Motor neuron (in vitro differentiated cells): ENCODE results near the gene HAUS1. TPM values are rescaled to one million over a fixed set of nuclear protein-coding genes. Genes with fewer than 3 reads are reported as not detected.
"Not testable (repeated sequence)": the region's sequence is repeated elsewhere in the genome, so short reads cannot be mapped to it uniquely, and the experiment has no call there.

Experiments used
- ATAC-seq, 8 experiments: fragments of 200-7000 bp; cut with Tn5 transposase; replicated peaks in 6 of 8; 2 replicates each; pipeline ENCODE4 v1.8.0; 2021; ENCODE audit warnings: mild to moderate bottlenecking in 8 of 8, moderate library complexity in 8 of 8
- H3K27ac ChIP-seq, 2 donors: fragments of 250-450 bp; sonication (Bioruptor Pico); 2 replicates each; pipeline ENCODE4 v1.9.0; 2021; ENCODE audit warnings: antibody characterized with exemption in 2 of 2, mild to moderate bottlenecking in 2 of 2, moderate library complexity in 1 of 2
- H3K4me1 ChIP-seq, 2 donors: fragments of 250-450 bp; sonication (Bioruptor Pico); replicated peaks in 1 of 2; 2 replicates each; pipeline ENCODE4 v1.6.1; 2021; ENCODE audit warnings: antibody characterized with exemption in 2 of 2, mild to moderate bottlenecking in 2 of 2, moderate library complexity in 1 of 2
- H3K4me3 ChIP-seq, 5 donors: fragments of 250-450 bp; sonication (Bioruptor Pico); 2 replicates each; pipeline ENCODE4 v1.9.0; 2021; ENCODE audit warnings: antibody characterized with exemption in 5 of 5, mild to moderate bottlenecking in 5 of 5, moderate library complexity in 4 of 5
- WGBS, 10 experiments: fragments of 450-650 bp; shearing (Covaris generic); methylation state at CpG; one replicate each; pipeline ENCODE4 v1.0.0; 2022; 5-methylcytosine and 5-hydroxymethylcytosine counted together
- in situ Hi-C, 9 experiments: fragments of 400-800 bp; cut with MboI; loops; one replicate each; pipeline ENCODE4 v1.15.0; 2021; ENCODE audit warnings: low sequenced_read_pairs in 9 of 9, low pct_unique_long_range_greater_than_20kb in 2 of 9; ENCODE audit not compliant: unreplicated experiment in 9 of 9
- total RNA-seq, 8 experiments: library from RNA; unstranded; fragments of 300-600 nt; gene quantifications; 2 replicates each; pipeline versions ENCODE4 v1.2.3 to v1.2.4, GENCODE V29; 2022

Gene HAUS1
- total RNA-seq, 8 experiments from 2014 or later, result 18.5 to 88.1 (median 40.0) TPM

GRCh38 chr18:46070815-46071652, 33.2 kb upstream of the HAUS1 start:
- peak overlapping the region; percentile 63 to 81 (median 73) for H3K4me3 ChIP-seq
- 40 to 100% (median 87%) methylated on average over 1 to 3 of the region's 13 CpGs; no CpG with 5 or more reads in 5 of the 10 experiments for WGBS, 10 experiments
- H3K4me1 ChIP-seq, result no peaks in the 10 kb centered on the region
- peak in 4 of 8 experiments; percentile 2 to 8 (median 4) for ATAC-seq
- H3K27ac ChIP-seq, result no peak overlapping the region
- in situ Hi-C loops, result loop anchor here in 2 of 9 experiments (25.0 kb wide), 1 partner anchor 409 kb away; no protein-coding TSS in a partner anchor

- 2 to 3% methylated on average over 8 to 11 of the region's 75 CpGs; no CpG with 5 or more reads in 8 of the 10 experiments for WGBS, 10 experiments
- ATAC-seq, result peak; percentile 82 to 92 (median 89)
- Histone ChIP-seq H3K4me1 (no peaks in the 10 kb centered on the region), H3K4me3 (peak within 1 kb of the TSS; percentile 63 to 81 (median 73)), H3K27ac (no peak within 1 kb of the TSS)
- in situ Hi-C loops, result loop anchor here in 2 of 9 experiments (25.0 kb wide), 1 partner anchor 410 kb away; no protein-coding TSS in a partner anchor
These were observed 32.4 kb upstream of the HAUS1 start, which contains the start of gene PSTPIP2 for GRCh38 chr18:46071653-46072375. TSS of gene PSTPIP2 (minus strand) at chr18:46072260. CDS start at chr18:46072188, 72 bp downstream.

GRCh38 chr18:46072376-46072867, 31.8 kb upstream of the HAUS1 start:
- 0 to 62% (median 20%) methylated on average over 1 to 13 of the region's 25 CpGs; no CpG with 5 or more reads in 4 of the 10 experiments for WGBS, 10 experiments
- peak in 7 of 8 experiments; percentile 3 to 19 (median 10) for ATAC-seq
- in situ Hi-C loops, result loop anchor here in 2 of 9 experiments (25.0 kb wide), 1 partner anchor 410 kb away; no protein-coding TSS in a partner anchor
- H3K27ac ChIP-seq, result no peak overlapping the region
- H3K4me1 ChIP-seq, result no peaks in the 10 kb centered on the region
- peak overlapping the region; percentile 63 to 81 (median 73) for H3K4me3 ChIP-seq

GRCh38 chr18:46072959-46073358, 31.2 kb upstream of the HAUS1 start:
- H3K4me1 ChIP-seq, result no peaks in the 10 kb centered on the region
- in situ Hi-C loops, result loop anchor here in 2 of 9 experiments (25.0 kb wide), 1 partner anchor 411 kb away; no protein-coding TSS in a partner anchor
- ATAC-seq, result no peak
- no peak overlapping the region for H3K4me3 ChIP-seq
- no peak overlapping the region for H3K27ac ChIP-seq
- 83 to 100% (median 94%) methylated on average over 2 to 3 of the region's 3 CpGs; no CpG with 5 or more reads in 5 of the 10 experiments for WGBS, 10 experiments

GRCh38 chr18:46073474-46074331, 30.5 kb upstream of the HAUS1 start:
- no peak overlapping the region for H3K4me3 ChIP-seq
- ATAC-seq, result peak; percentile 8 to 52 (median 40)
- no peak overlapping the region for H3K27ac ChIP-seq
- H3K4me1 ChIP-seq, result no peaks in the 10 kb centered on the region
- 10 to 67% (median 27%) methylated on average over 2 to 9 of the region's 9 CpGs for WGBS, 10 experiments
- in situ Hi-C loops, result loop anchor here in 2 of 9 experiments (25.0 kb wide), 1 partner anchor 411 kb away; no protein-coding TSS in a partner anchor

GRCh38 chr18:46079336-46079735, 24.8 kb upstream of the HAUS1 start:
- no peak for ATAC-seq
- in situ Hi-C loops, result no loop called here
- H3K4me1 ChIP-seq, result no peaks in the 10 kb centered on the region
- no peak overlapping the region for H3K4me3 ChIP-seq
- no peak overlapping the region for H3K27ac ChIP-seq

- Histone ChIP-seq H3K4me3 (no peak overlapping the region), H3K27ac (no peak overlapping the region), H3K4me1 (no peaks in the 10 kb centered on the region)
- in situ Hi-C loops, result no loop called here
- ATAC-seq, result no peak
- 86 to 100% (median 100%) methylated on average over 1 of the region's 1 CpG; no CpG with 5 or more reads in 1 of the 10 experiments for WGBS, 10 experiments
These were observed 24.0 kb upstream of the HAUS1 start for GRCh38 chr18:46080156-46080555.

- in situ Hi-C loops, result no loop called here
- H3K27ac ChIP-seq, result no peak overlapping the region
- 76 to 100% (median 94%) methylated on average over 1 to 2 of the region's 2 CpGs; no CpG with 5 or more reads in 1 of the 10 experiments for WGBS, 10 experiments
- no peaks in the 10 kb centered on the region for H3K4me1 ChIP-seq
- no peak overlapping the region for H3K4me3 ChIP-seq
- no peak for ATAC-seq
These were observed 19.8 kb upstream of the HAUS1 start for GRCh38 chr18:46084431-46084830.

- H3K27ac ChIP-seq, H3K4me3 ChIP-seq, in situ Hi-C loops, H3K4me1 ChIP-seq, ATAC-seq: not testable (repeated sequence)
- 86 to 97% (median 90%) methylated on average over 1 to 8 of the region's 8 CpGs; no CpG with 5 or more reads in 3 of the 10 experiments for WGBS, 10 experiments
These were observed 15.7 kb upstream of the HAUS1 start for GRCh38 chr18:46088501-46088900.

GRCh38 chr18:46095532-46095931, 8.7 kb upstream of the HAUS1 start:
- no peak overlapping the region for H3K27ac ChIP-seq
- ATAC-seq, result no peak
- in situ Hi-C loops, result no loop called here
- 93 to 100% (median 100%) methylated on average over 1 to 7 of the region's 10 CpGs; no CpG with 5 or more reads in 3 of the 10 experiments for WGBS, 10 experiments
- peaks cover 12% of the 10 kb centered on the region in 2 donors for H3K4me1 ChIP-seq
- no peak overlapping the region for H3K4me3 ChIP-seq

- in situ Hi-C loops, result no loop called here
- Histone ChIP-seq H3K4me3 (peak overlapping the region; percentile 92 to 100 (median 97)), H3K4me1 (peaks cover 12% of the 10 kb centered on the region in 2 donors), H3K27ac (peak overlapping the region; percentile 96 to 99)
- 3 to 52% (median 28%) methylated on average over 4 to 21 of the region's 22 CpGs for WGBS, 10 experiments
- ATAC-seq, result no peak
These were observed 7.4 kb upstream of the HAUS1 start for GRCh38 chr18:46096651-46097300.
